Lower leg skin (tissue), 3 donors: ENCODE data around the gene NBAS.

Experiments used
- CTCF ChIP-seq, 3 donors: fragments of 450-650 bp; IDR thresholded peaks; one replicate each; pipeline ENCODE4 v1.5.1; 2016; ENCODE audit warnings: antibody characterized with exemption in 3 of 3, mild to moderate bottlenecking in 3 of 3, moderate library complexity in 2 of 3
- POLR2A ChIP-seq, 2 donors: fragments of 450-650 bp; IDR thresholded peaks; one replicate each; pipeline ENCODE4 v1.6.1; 2016 to 2017; ENCODE audit warnings: antibody characterized with exemption in 2 of 2, mild to moderate bottlenecking in 1 of 2, moderate library complexity in 1 of 2

GRCh38 chr2:15591692-15592463 lies 30.7 kb upstream of the NBAS start, which contains the start of gene DDX1:
- no peak for TF ChIP-seq CTCF (IDR thresholded peaks at IDR 0.05)
- TF ChIP-seq POLR2A (IDR thresholded peaks at IDR 0.05), result no peak
